Mucosa of stomach (tissue), 1 donor: ENCODE measurements around the gene SLC30A7.

Source experiments
- H3K27me3 ChIP-seq: one replicate; pipeline ENCODE4 v1.7.0; 2013; ENCODE audit warnings: mild to moderate bottlenecking, low read length; ENCODE audit not compliant: control insufficient read depth, insufficient read depth
- H3K36me3 ChIP-seq: one replicate; pipeline ENCODE4 v1.7.0; 2013; ENCODE audit warnings: low read length; ENCODE audit not compliant: control insufficient read depth, insufficient read depth
- H3K4me1 ChIP-seq: one replicate; pipeline ENCODE4 v1.7.0; 2013; ENCODE audit warnings: mild to moderate bottlenecking, low read length; ENCODE audit not compliant: control insufficient read depth, insufficient read depth
- H3K4me3 ChIP-seq: one replicate; pipeline ENCODE4 v1.7.0; 2013; ENCODE audit warnings: low read length
- H3K9ac ChIP-seq: one replicate; pipeline ENCODE4 v1.7.0; 2013; ENCODE audit warnings: mild to moderate bottlenecking, low read length, moderate library complexity
- H3K9me3 ChIP-seq: one replicate; pipeline ENCODE4 v1.7.0; 2013; ENCODE audit warnings: mild to moderate bottlenecking, low read length, moderate library complexity; ENCODE audit not compliant: control insufficient read depth
- donor health status: Pancreatic carcinoma.

The SLC30A7 gene

DNA sequence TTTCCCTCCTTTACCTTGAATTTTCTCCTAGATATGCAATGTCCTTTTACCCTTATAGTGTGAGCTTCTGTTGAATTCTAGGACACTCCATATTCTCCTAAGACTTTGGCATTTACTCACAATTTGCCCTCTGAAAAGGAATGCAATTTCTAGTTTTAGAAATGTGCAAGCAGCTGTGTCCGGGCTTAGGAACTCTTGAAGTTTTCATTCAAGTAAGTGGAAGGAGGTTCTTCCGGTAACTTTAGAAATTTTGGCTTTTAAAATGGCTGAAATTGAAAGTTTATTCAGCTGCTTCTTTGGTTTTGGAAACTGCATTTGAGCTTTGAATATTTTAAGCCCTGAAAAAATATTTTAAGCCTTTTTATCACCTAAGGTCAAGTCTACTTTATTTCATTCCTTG is 73.4 kb downstream of the SLC30A7 start:
- no peak overlapping the region for H3K4me3 ChIP-seq
- H3K36me3 ChIP-seq = no peaks in the 10 kb centered on the region
- no peaks in the 10 kb centered on the region for H3K27me3 ChIP-seq
- no peak overlapping the region for H3K9ac ChIP-seq
- H3K4me1 ChIP-seq = no peaks in the 10 kb centered on the region
- no peaks in the 10 kb centered on the region for H3K9me3 ChIP-seq

DNA sequence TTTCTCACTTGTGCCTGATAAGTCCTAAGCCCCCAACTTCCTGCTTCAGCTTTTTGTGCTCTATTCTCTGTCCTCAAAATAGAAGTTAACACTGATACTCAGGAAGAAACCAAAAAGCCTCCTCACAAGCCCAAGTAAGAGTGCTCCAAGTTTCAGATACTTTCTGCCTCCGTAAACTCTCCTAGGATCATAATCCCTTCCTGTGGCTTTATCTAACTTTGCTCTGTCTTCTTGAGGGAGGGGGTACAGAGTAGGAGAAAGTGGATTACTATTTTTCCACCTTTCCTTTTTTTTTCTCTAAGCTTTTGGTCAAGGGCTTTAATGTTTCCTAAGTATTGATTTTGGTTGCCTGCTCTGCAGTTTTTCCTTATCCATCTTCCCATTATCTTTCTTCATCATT is 75.1 kb downstream of the SLC30A7 start:
- Histone ChIP-seq H3K27me3 (no peaks in the 10 kb centered on the region), H3K4me1 (no peaks in the 10 kb centered on the region), H3K9me3 (no peaks in the 10 kb centered on the region), H3K9ac (no peak overlapping the region), H3K36me3 (no peaks in the 10 kb centered on the region), H3K4me3 (no peak overlapping the region)

- H3K9ac ChIP-seq = no peak overlapping the region
- no peaks in the 10 kb centered on the region for H3K27me3 ChIP-seq
- no peaks in the 10 kb centered on the region for H3K4me1 ChIP-seq
- H3K9me3 ChIP-seq = no peaks in the 10 kb centered on the region
- H3K4me3 ChIP-seq = no peak overlapping the region
- no peaks in the 10 kb centered on the region for H3K36me3 ChIP-seq
Measured at GRCh38 chr1:100972185-100972584, 76.3 kb downstream of the SLC30A7 start.

DNA sequence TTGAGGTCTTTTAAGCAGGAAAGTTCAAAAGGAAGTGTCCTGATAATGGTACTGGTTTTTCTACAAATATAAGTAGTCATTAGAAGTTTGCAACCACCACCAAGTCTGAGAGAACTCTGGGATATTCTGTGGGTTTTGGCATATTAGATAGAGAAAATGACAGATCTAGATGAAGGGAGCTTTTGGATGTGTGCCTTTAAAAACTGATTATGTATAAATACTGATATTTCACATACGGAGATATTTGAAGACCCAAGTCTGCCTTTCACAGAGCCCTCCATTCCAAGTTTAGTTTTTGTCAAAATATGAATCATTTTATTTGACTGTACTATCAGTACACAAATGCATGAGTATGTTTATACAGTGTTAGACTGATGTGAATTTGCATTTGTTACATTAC is 81.0 kb downstream of the SLC30A7 start:
- Histone ChIP-seq H3K9me3 (no peaks in the 10 kb centered on the region), H3K36me3 (no peaks in the 10 kb centered on the region), H3K9ac (no peak overlapping the region), H3K4me1 (no peaks in the 10 kb centered on the region), H3K27me3 (no peaks in the 10 kb centered on the region), H3K4me3 (no peak overlapping the region)

DNA sequence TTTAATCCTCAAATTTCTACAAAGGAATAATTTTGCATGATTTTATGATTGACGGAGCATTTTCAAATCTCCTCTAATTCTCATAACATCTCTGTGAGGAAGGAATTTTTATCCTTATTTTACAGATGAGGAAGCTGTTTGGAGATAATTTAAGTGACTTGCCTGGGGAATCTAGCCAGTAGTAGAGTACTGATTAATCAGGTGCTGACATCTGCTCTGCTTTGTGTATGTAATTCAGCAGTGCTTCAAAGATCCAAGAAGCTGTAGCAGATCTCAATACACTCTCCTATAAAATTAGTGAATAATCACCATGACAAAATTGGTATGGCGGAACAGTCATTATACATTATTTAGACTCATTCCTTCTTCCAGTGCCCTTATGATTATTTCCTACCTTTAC is 83.7 kb downstream of the SLC30A7 start:
- H3K9me3 ChIP-seq = no peaks in the 10 kb centered on the region
- H3K4me3 ChIP-seq = no peak overlapping the region
- H3K36me3 ChIP-seq = no peaks in the 10 kb centered on the region
- no peaks in the 10 kb centered on the region for H3K4me1 ChIP-seq
- H3K9ac ChIP-seq = no peak overlapping the region
- no peaks in the 10 kb centered on the region for H3K27me3 ChIP-seq

- no peaks in the 10 kb centered on the region for H3K36me3 ChIP-seq
- H3K27me3 ChIP-seq = no peaks in the 10 kb centered on the region
- H3K4me1 ChIP-seq = no peaks in the 10 kb centered on the region
- H3K9ac ChIP-seq = no peak overlapping the region
- H3K4me3 ChIP-seq = no peak overlapping the region
- no peaks in the 10 kb centered on the region for H3K9me3 ChIP-seq
Measured at GRCh38 chr1:100982793-100983192, 86.9 kb downstream of the SLC30A7 start.

DNA sequence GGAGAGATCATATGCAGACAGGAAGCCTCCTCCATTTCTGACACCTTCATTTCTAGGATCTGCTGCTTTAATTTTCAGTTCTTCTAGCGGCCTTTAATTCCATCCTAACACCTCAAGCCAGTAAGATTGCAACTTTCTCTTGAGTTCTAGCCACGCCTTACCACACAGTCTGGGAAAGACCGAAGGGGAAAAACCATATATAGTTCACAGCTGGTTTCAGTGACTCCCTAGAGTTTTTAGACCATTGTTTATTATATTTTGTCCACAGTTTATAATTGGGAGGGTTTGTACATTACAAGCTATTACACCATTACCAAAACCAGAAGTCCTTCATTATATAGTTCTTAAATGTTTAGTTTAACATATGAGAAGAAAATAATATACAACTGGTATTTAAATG is 92.2 kb downstream of the SLC30A7 start:
- H3K36me3 ChIP-seq = no peaks in the 10 kb centered on the region
- H3K4me1 ChIP-seq = no peaks in the 10 kb centered on the region
- no peak overlapping the region for H3K4me3 ChIP-seq
- no peak overlapping the region for H3K9ac ChIP-seq
- no peaks in the 10 kb centered on the region for H3K27me3 ChIP-seq
- no peaks in the 10 kb centered on the region for H3K9me3 ChIP-seq

GRCh38 chr1:100989306-100990077 is 93.6 kb downstream of the SLC30A7 start:
- Histone ChIP-seq H3K36me3 (no peaks in the 10 kb centered on the region), H3K9ac (no peak overlapping the region), H3K9me3 (no peaks in the 10 kb centered on the region), H3K27me3 (no peaks in the 10 kb centered on the region), H3K4me1 (no peaks in the 10 kb centered on the region), H3K4me3 (no peak overlapping the region)

- Histone ChIP-seq H3K9me3 (no peaks in the 10 kb centered on the region), H3K36me3 (no peaks in the 10 kb centered on the region), H3K27me3 (no peaks in the 10 kb centered on the region), H3K4me1 (no peaks in the 10 kb centered on the region), H3K4me3 (no peak overlapping the region), H3K9ac (no peak overlapping the region)
Measured at GRCh38 chr1:100995198-100995988, 99.5 kb downstream of the SLC30A7 start.

DNA sequence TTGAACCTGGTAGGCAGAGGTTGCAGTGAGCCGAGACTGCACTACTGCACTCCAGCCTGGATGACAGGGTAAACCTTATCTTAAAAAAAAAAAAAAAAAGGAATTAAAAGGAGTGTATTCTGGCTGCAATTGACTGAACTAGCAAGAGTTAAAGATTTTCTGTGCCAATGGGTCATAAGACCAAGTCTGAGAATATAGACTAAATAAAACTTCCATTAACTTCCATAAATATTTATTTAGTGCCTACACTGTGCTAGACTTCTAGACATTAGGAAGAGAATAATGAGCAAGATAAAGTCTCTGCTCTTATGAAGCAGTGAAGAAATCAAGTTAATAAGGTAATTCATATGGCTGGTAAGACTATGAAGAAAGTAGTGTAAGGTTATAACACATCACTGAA is 102.5 kb downstream of the SLC30A7 start:
- H3K27me3 ChIP-seq = no peaks in the 10 kb centered on the region
- H3K36me3 ChIP-seq = no peaks in the 10 kb centered on the region
- no peaks in the 10 kb centered on the region for H3K9me3 ChIP-seq
- H3K4me1 ChIP-seq = no peaks in the 10 kb centered on the region
- H3K9ac ChIP-seq = no peak overlapping the region
- H3K4me3 ChIP-seq = no peak overlapping the region

- Histone ChIP-seq H3K9me3 (no peaks in the 10 kb centered on the region), H3K9ac (no peak overlapping the region), H3K27me3 (no peaks in the 10 kb centered on the region), H3K4me3 (no peak overlapping the region), H3K36me3 (no peaks in the 10 kb centered on the region), H3K4me1 (no peaks in the 10 kb centered on the region)
Measured at GRCh38 chr1:101000131-101000873, 104.4 kb downstream of the SLC30A7 start.

DNA sequence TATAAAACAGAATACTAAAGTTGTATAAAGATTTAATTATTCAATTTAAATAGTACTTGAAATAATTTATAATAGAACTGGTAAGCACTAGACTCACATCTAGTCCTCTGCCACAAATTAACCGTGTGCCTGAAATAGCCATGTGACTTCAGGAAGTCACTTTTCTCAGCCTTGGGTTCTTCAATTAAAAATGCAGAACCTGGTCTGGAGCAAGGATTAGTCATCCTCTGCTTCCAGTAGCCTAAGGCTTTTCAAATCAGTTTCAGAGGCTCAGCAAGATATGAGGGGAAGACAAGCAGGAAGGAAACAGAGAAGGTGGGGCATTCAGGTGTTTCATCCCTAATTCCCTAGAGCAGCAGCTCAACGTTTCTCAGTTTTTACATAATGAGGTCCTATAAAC is 106.7 kb downstream of the SLC30A7 start:
- no peaks in the 10 kb centered on the region for H3K9me3 ChIP-seq
- H3K4me1 ChIP-seq = no peaks in the 10 kb centered on the region
- no peak overlapping the region for H3K9ac ChIP-seq
- H3K27me3 ChIP-seq = no peaks in the 10 kb centered on the region
- no peaks in the 10 kb centered on the region for H3K36me3 ChIP-seq
- H3K4me3 ChIP-seq = no peak overlapping the region
